ENCODE data around the gene CYB5R4. TPM values are rescaled to one million over a fixed set of nuclear protein-coding genes. Genes with fewer than 3 reads are reported as not detected.

The CYB5R4 gene
- total and polyA plus RNA-seq, 10 of the 15 experiments (the other 5 are each of a cell fraction or from before 2014, with no cell fraction given) = 13.4 to 61.1 (median 27.5) TPM

DNA sequence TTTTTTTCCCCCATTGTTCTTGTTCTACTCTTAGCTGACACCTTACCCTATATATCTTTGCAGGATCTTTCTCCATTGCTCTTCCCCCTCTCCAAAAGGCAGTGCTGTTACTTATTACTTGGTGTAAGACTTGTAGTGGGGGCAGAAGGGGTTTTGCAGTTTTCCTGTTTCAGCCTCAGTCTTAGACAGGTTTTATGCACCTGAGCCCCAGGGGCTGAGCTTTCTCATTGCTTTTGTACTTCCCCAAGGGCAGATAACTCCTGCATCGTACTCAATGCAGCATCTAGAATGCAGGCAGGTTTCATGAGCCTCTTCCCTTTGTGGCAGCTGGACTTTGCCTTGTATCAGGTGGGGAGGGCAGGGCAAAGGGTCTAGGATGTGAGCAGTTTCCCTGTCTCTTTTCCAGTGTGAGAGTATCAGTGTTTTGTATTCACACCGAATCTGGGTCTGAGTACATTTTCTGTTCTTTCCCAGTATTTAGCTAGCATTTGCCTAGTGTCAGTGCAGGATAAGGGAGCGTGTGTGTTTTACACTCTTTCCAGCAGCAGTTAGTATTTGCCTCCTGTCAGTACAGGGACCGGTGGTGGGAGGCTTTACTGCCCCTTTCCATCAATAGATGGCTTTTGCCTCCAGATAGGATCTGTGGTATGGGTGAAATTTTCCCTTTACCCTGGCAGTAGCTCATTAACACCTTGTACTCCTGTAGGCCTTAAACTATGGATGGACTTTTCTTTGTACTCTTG is 19.6 kb downstream of the CYB5R4 start (continued):
- no peak for TF ChIP-seq CEBPZ (IDR thresholded peaks at IDR 0.05; ENCODE audit: low read depth, low read length)
- no peak for TF ChIP-seq FOXM1 (IDR thresholded peaks at IDR 0.05; ENCODE audit: low read depth, low read length)
- no peak for TF ChIP-seq POU2F2 (IDR thresholded peaks at IDR 0.05; ENCODE audit: borderline replicate concordance, low read depth, low read length)
- no peak for TF ChIP-seq SRF (IDR thresholded peaks at IDR 0.05; ENCODE audit: low read depth in 2 of 2, low read length in 2 of 2)
- TF ChIP-seq RBBP5 (conservative IDR thresholded peaks at IDR 0.05) = no peak
- TF ChIP-seq ZNF622 (IDR thresholded peaks at IDR 0.05) = no peak
- no peak for TF ChIP-seq SPI1 (IDR thresholded peaks at IDR 0.05; ENCODE audit: borderline replicate concordance, insufficient read depth, low read depth, low read length)
- TF ChIP-seq, protein P1, sequence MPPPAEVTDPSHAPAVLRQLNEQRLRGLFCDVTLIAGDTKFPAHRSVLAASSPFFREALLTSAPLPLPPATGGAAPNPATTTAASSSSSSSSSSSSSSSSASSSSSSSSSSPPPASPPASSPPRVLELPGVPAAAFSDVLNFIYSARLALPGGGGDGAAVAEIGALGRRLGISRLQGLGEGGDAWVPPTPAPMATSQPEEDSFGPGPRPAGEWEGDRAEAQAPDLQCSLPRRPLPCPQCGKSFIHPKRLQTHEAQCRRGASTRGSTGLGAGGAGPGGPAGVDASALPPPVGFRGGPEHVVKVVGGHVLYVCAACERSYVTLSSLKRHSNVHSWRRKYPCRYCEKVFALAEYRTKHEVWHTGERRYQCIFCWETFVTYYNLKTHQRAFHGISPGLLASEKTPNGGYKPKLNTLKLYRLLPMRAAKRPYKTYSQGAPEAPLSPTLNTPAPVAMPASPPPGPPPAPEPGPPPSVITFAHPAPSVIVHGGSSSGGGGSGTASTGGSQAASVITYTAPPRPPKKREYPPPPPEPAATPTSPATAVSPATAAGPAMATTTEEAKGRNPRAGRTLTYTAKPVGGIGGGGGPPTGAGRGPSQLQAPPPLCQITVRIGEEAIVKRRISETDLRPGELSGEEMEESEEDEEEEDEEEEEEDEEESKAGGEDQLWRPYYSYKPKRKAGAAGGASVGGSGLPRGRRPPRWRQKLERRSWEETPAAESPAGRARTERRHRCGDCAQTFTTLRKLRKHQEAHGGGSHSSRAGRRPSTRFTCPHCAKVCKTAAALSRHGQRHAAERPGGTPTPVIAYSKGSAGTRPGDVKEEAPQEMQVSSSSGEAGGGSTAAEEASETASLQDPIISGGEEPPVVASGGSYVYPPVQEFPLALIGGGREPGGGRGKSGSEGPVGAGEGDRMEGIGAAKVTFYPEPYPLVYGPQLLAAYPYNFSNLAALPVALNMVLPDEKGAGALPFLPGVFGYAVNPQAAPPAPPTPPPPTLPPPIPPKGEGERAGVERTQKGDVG (CRISPR knock-in tag; IDR thresholded peaks at IDR 0.05) = no peak
- TF ChIP-seq NFYB (IDR thresholded peaks at IDR 0.05; ENCODE audit: insufficient read depth, low read depth, low read length) = no peak
- TF ChIP-seq DPF2 (IDR thresholded peaks at IDR 0.05) = no peak
- TF ChIP-seq NR2C1 (IDR thresholded peaks at IDR 0.05) = no peak

Measured in GM12878 (cell line).